T-cell (primary cell): Measurements from ENCODE around the gene SYNRG. TPM values are rescaled to one million over a fixed set of nuclear protein-coding genes. Genes with fewer than 3 reads are reported as not detected.
A peak's percentile ranks its signal among the peaks of the same experiment; 100 is the strongest.

Source experiments
- ATAC-seq, 4 experiments: fragments of 200-7000 bp in 3 of 4; fragments of 150-1000 bp in 1 of 4; cut with Tn5 transposase; replicated peaks in 1 of 4; 1 replicate in 3 of 4; 2 replicates in 1 of 4; pipeline ENCODE4 v1.10.0; 2021; ENCODE audit warnings: moderate library complexity in 3 of 4, mild to moderate bottlenecking in 2 of 4, moderate number of reproducible peaks in 1 of 4
- CTCF ChIA-PET, 2 donors: fragments of 300-600 bp; sonication (Branson Sonifier 250); formaldehyde crosslinking; loops; one replicate each; lab custom pipeline; 2022; ENCODE audit warnings: antibody characterized with exemption in 2 of 2; lab: Charles Lee
- POLR2A ChIA-PET, 2 donors: fragments of 300-600 bp; sonication (Branson Sonifier 250); formaldehyde crosslinking; loops; one replicate each; lab custom pipeline; 2022; ENCODE audit warnings: antibody characterized with exemption in 2 of 2; lab: Charles Lee
- DNase-seq, 35 experiments: peaks; one replicate each; pipeline versions ENCODE4 v3.0.0 to v3.0.0-alpha.2; 2013 to 2023
- H3K27ac ChIP-seq: one replicate; pipeline ENCODE4 v1.5.1; 2013; ENCODE audit warnings: low read length
- H3K27me3 ChIP-seq, 2 experiments: replicated peaks in 1 of 2; 1 replicate in 1 of 2; 2 replicates in 1 of 2; pipeline versions ENCODE4 v1.6.1 to v1.7.0; 2013; ENCODE audit warnings: low read length in 1 of 2, mixed read lengths in 1 of 2; ENCODE audit not compliant: control insufficient read depth in 2 of 2, insufficient read depth in 2 of 2; ENCODE audit errors: extremely low read depth in 1 of 2
- H3K36me3 ChIP-seq, 2 donors: 1 replicate in 1 of 2; 2 replicates in 1 of 2; pipeline versions ENCODE4 v1.6.1 to v1.7.0; 2013; ENCODE audit warnings: low read length in 1 of 2; ENCODE audit not compliant: control insufficient read depth in 2 of 2, insufficient read depth in 1 of 2; ENCODE audit errors: extremely low read depth in 1 of 2
- H3K4me1 ChIP-seq, 2 experiments: 1 replicate in 1 of 2; 2 replicates in 1 of 2; pipeline versions ENCODE4 v1.6.1 to v1.7.0; 2013; ENCODE audit warnings: low read length in 2 of 2, mixed read lengths in 1 of 2; ENCODE audit not compliant: insufficient read depth in 2 of 2, control insufficient read depth in 1 of 2; ENCODE audit errors: extremely low read depth in 1 of 2
- H3K4me3 ChIP-seq, 2 donors: 1 replicate in 1 of 2; 2 replicates in 1 of 2; pipeline versions ENCODE4 v1.5.1 to v1.7.0; 2013; ENCODE audit warnings: mild to moderate bottlenecking in 2 of 2, low read length in 1 of 2, moderate library complexity in 1 of 2; ENCODE audit not compliant: control insufficient read depth in 1 of 2; ENCODE audit errors: extremely low read depth in 1 of 2
- H3K9me3 ChIP-seq: 2 replicates; pipeline ENCODE4 v1.7.0; 2013
- H3K27ac Mint-ChIP-seq, 2 donors: one replicate each; pipeline ENCODE4 v1.8.0; 2020 to 2021; ENCODE audit warnings: mild to moderate bottlenecking in 2 of 2, mixed read lengths in 2 of 2
- H3K27me3 Mint-ChIP-seq, 2 donors: one replicate each; pipeline ENCODE4 v1.8.0; 2021 to 2022; ENCODE audit warnings: mixed read lengths in 2 of 2
- H3K36me3 Mint-ChIP-seq: one replicate; pipeline ENCODE4 v1.8.0; 2021; ENCODE audit warnings: mixed read lengths
- H3K4me1 Mint-ChIP-seq, 3 donors: one replicate each; pipeline ENCODE4 v1.8.0; 2020 to 2022; ENCODE audit warnings: mixed read lengths in 3 of 3, mild to moderate bottlenecking in 1 of 3
- H3K4me3 Mint-ChIP-seq, 3 donors: one replicate each; pipeline ENCODE4 v1.8.0; 2020 to 2022; ENCODE audit warnings: mild to moderate bottlenecking in 3 of 3, mixed read lengths in 3 of 3, moderate library complexity in 3 of 3
- H3K9me3 Mint-ChIP-seq, 3 donors: one replicate each; pipeline ENCODE4 v1.8.0; 2020 to 2022; ENCODE audit warnings: mixed read lengths in 3 of 3
- WGBS: methylation state at CpG from one replicate; pipeline ENCODE4 v1.1.5; 2013; ENCODE audit warnings: missing lambda C conversion rate; ENCODE audit not compliant: insufficient coverage; 5-methylcytosine and 5-hydroxymethylcytosine counted together
- total RNA-seq, 35 experiments: library from RNA in 6 of 35; stranded (reverse) in 6 of 35; fragments of 120-200 nt in 1 of 35; gene quantifications; one replicate each; pipeline versions ENCODE4 v1.2.1 to v1.2.4 and lab custom pipeline; 2013 to 2026

Gene SYNRG
- total RNA-seq, 5 donors from 2014 or later (not counting 1 experiment from before 2014, with no cell fraction given): 103 to 118 (median 113) TPM

DNA sequence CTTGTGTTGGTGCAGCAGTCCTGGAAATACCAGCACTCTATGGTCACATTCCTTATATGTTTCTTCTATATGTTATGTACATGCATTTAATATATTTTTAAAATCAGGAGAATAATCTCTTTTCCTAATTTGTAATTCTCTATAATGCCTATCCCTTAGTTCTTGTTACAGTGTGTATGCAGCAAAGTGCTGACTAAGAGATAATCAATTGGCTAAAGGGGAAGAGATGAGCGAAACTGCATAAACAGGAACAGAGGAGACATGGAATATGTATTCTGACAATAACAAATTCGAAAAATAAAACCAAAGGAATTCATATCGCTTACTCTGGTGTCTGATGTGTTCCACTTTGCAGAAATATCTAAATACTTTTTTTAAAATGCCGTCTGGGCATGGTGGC is 41.7 kb downstream of the SYNRG start:
- ATAC-seq (no peak), DNase-seq (no peak)
- no peak overlapping the region for H3K27ac ChIP-seq
- H3K27me3 ChIP-seq: no peaks in the 10 kb centered on the region
- no peak overlapping the region for H3K4me3 ChIP-seq
- Mint-ChIP-seq H3K4me1 (peaks cover 6 to 14% (median 8%) of the 10 kb centered on the region in 3 donors), H3K36me3 (peaks cover 42% of the 10 kb centered on the region), H3K4me3 (no peak overlapping the region), H3K27me3 (no peaks in the 10 kb centered on the region), H3K27ac (peak overlapping the region in 1 of 2 donors; percentile 44), H3K9me3 (no peaks in the 10 kb centered on the region)
- H3K9me3 ChIP-seq: no peaks in the 10 kb centered on the region
- CTCF ChIA-PET: no interaction called here
- H3K4me1 ChIP-seq: no peaks in the 10 kb centered on the region
- H3K36me3 ChIP-seq: peaks cover 3 to 67% of the 10 kb centered on the region in 2 donors
- no CpG with 5 or more reads among the region's 4 CpGs for WGBS
- POLR2A ChIA-PET: no interaction called here

DNA sequence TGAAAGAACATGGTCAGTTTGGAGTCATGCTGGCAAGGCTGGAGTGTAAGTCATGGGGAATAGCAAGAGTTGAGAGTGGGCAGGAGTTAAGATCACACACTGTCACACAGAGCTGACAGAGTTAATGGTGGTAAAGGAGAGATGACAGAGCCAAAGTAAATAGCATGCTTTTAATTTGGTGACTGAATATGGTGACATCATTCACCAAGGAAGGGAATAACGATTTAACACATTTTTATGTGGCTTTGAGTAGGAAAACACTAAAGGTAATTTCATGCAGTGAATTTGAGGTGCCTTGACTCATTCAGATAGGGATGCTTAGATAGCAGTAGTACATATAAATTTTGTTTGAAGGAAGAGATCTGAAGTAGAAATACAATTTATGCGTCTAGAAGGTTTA is 42.1 kb downstream of the SYNRG start:
- H3K27me3 Mint-ChIP-seq: no peaks in the 10 kb centered on the region
- Histone ChIP-seq H3K27ac (no peak overlapping the region), H3K27me3 (no peaks in the 10 kb centered on the region), H3K4me3 (no peak overlapping the region), H3K36me3 (peaks cover 3 to 67% of the 10 kb centered on the region in 2 donors), H3K9me3 (no peaks in the 10 kb centered on the region), H3K4me1 (no peaks in the 10 kb centered on the region)
- CTCF ChIA-PET: interaction anchor here in 1 of 2 donors (0.7 kb wide), 1 partner anchor 44 kb away, joined by 8 read pairs; no protein-coding TSS in a partner anchor
- WGBS: 80% methylated on average over 1 of the region's 2 CpGs
- H3K9me3 Mint-ChIP-seq: no peaks in the 10 kb centered on the region
- peaks cover 44% of the 10 kb centered on the region for H3K36me3 Mint-ChIP-seq
- no peak overlapping the region for H3K27ac Mint-ChIP-seq
- ATAC-seq (no peak), DNase-seq (no peak)
- POLR2A ChIA-PET: no interaction called here
- no peak overlapping the region for H3K4me3 Mint-ChIP-seq
- peaks cover 8 to 18% (median 9%) of the 10 kb centered on the region in 3 donors for H3K4me1 Mint-ChIP-seq

DNA sequence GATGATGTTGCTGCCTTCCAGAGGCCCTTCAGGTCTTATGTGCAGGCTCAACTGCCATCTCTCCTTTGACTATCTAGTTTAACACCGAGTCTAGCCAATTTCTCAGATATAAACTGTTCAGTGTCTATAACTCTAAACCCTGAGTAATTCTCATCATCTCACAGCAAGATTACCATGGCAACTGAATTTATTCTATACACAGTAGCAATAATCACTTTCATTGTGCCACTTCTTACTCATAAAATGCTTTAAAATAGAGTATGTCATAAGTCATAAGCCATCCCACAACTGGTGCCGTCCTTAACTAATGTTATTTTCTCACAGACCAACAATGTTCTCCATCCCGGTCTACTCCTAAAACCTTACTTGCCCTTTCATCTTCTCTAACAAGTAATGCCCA is 45.0 kb downstream of the SYNRG start:
- DNase-seq (no peak), ATAC-seq (no peak)
- Mint-ChIP-seq H3K4me1 (peaks cover 8 to 19% (median 10%) of the 10 kb centered on the region in 3 donors), H3K27me3 (no peaks in the 10 kb centered on the region), H3K27ac (peak overlapping the region; percentile 34 to 56), H3K36me3 (peaks cover 48% of the 10 kb centered on the region), H3K9me3 (no peaks in the 10 kb centered on the region), H3K4me3 (no peak overlapping the region)
- Histone ChIP-seq H3K4me1 (no peaks in the 10 kb centered on the region), H3K9me3 (no peaks in the 10 kb centered on the region), H3K27ac (no peak overlapping the region), H3K27me3 (no peaks in the 10 kb centered on the region), H3K36me3 (peaks cover 11 to 77% of the 10 kb centered on the region in 2 donors), H3K4me3 (no peak overlapping the region)
- POLR2A ChIA-PET: no interaction called here
- 58% methylated on average over 2 of the region's 3 CpGs for WGBS
- CTCF ChIA-PET: no interaction called here

DNA sequence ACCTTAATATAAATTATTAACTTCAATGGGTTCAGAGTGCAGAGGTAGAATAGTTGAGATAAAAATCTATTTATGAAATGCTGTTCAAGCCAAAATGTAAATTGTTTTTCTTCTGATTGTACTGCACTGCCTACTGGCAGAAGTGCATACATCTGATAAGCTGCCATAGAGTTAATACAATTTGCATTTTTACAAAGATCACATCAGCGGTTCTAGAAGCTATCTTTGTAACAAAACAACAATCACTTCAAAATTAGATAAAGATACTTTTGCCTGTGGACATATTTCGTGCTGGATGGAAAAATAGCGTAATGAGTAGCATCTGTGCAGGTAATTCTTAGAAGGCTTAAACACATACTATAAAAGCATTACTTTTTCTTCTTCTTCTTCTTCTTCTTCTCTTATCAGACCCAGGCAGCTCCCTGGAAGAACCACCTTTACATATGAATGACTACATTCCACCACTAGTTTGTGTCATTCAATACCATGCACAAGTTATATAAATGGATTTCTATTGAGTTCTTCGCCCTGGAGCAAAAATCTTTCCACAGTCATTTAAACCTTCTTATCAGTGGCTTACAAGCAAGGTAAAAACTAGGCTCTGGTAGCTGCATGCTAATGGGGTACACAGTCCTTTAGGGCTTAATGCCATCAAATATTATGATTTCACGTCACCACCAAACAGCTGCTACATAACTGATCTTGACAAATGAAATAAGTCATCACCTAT is 47.0 kb downstream of the SYNRG start:
- Mint-ChIP-seq H3K27me3 (no peaks in the 10 kb centered on the region), H3K27ac (peak overlapping the region in 1 of 2 donors; percentile 12), H3K36me3 (peaks cover 50% of the 10 kb centered on the region), H3K4me1 (peaks cover 10 to 20% (median 12%) of the 10 kb centered on the region in 3 donors), H3K4me3 (no peak overlapping the region), H3K9me3 (no peaks in the 10 kb centered on the region)
- no peak for ATAC-seq
- POLR2A ChIA-PET: no interaction called here
- WGBS: no CpG with 5 or more reads among the region's 5 CpGs
- Histone ChIP-seq H3K9me3 (no peaks in the 10 kb centered on the region), H3K27ac (no peak overlapping the region), H3K36me3 (peaks cover 11 to 77% of the 10 kb centered on the region in 2 donors), H3K4me3 (no peak overlapping the region), H3K27me3 (no peaks in the 10 kb centered on the region), H3K4me1 (no peaks in the 10 kb centered on the region)
- CTCF ChIA-PET: no interaction called here
- no peak for DNase-seq

DNA sequence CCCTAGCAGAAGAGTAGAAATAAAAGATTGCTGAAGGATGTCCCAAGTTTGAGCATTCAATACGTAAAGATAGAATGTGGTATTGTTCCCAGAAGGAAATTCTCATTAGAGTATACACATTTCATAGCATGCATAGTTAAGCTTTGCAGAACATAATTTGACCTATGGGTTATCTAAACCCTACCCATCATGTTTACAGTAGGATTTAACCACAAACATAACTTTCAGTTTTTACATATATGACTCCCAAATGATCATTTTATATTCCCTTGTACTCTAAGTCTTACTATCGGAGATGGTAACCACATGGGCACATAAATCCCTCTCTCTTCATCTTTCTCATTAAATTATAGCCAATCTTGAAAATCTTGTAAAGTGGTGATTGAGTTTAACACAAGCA is 50.9 kb downstream of the SYNRG start:
- H3K36me3 Mint-ChIP-seq: peaks cover 44% of the 10 kb centered on the region
- H3K27ac Mint-ChIP-seq: peak overlapping the region in 1 of 2 donors; percentile 40
- Histone ChIP-seq H3K4me1 (no peaks in the 10 kb centered on the region), H3K9me3 (no peaks in the 10 kb centered on the region), H3K27me3 (no peaks in the 10 kb centered on the region), H3K36me3 (peaks cover 8 to 77% of the 10 kb centered on the region in 2 donors), H3K4me3 (no peak overlapping the region), H3K27ac (no peak overlapping the region)
- no CpG with 5 or more reads among the region's 2 CpGs for WGBS
- no peak for ATAC-seq
- ChIA-PET POLR2A (no interaction called here), CTCF (interaction anchor here in 1 of 2 donors (1.1 kb wide), 1 partner anchor 11 kb away, joined by 4 read pairs; no protein-coding TSS in a partner anchor)
- no peak for DNase-seq
- no peak overlapping the region for H3K4me3 Mint-ChIP-seq
- H3K9me3 Mint-ChIP-seq: no peaks in the 10 kb centered on the region
- H3K4me1 Mint-ChIP-seq: peaks cover 15 to 23% (median 21%) of the 10 kb centered on the region in 3 donors
- no peaks in the 10 kb centered on the region for H3K27me3 Mint-ChIP-seq

DNA sequence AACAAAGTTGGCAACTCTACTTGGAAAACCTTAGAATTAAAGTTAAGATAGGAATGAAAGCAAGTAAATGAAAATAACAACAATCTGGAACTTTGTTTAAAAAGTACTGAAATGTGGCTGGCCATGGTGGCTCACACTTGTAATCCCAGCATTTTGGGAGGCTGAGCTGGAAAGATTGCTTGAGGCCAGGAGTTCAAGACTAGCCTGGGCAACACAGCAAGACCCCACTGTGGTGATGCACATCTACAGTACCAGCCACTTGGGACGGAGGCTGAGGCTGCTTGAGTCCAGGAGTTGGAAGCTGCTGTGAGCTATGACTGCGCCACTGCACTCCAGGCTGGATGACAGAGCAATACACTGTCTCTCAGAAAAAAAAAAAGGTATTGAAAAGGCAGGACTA is 51.7 kb downstream of the SYNRG start:
- ATAC-seq (no peak), DNase-seq (no peak)
- Mint-ChIP-seq H3K4me1 (peaks cover 22 to 30% (median 30%) of the 10 kb centered on the region in 3 donors), H3K9me3 (no peaks in the 10 kb centered on the region), H3K36me3 (peaks cover 52% of the 10 kb centered on the region), H3K4me3 (no peak overlapping the region), H3K27me3 (no peaks in the 10 kb centered on the region), H3K27ac (no peak overlapping the region)
- H3K4me3 ChIP-seq: no peak overlapping the region
- no peaks in the 10 kb centered on the region for H3K27me3 ChIP-seq
- H3K9me3 ChIP-seq: no peaks in the 10 kb centered on the region
- POLR2A ChIA-PET: no interaction called here
- peaks cover 0 to 3% of the 10 kb centered on the region in 2 experiments for H3K4me1 ChIP-seq
- H3K27ac ChIP-seq: no peak overlapping the region
- peaks cover 8 to 84% of the 10 kb centered on the region in 2 donors for H3K36me3 ChIP-seq
- 100% methylated on average over 2 of the region's 2 CpGs for WGBS
- CTCF ChIA-PET: no interaction called here
